HepG2 (cell line): Measurements from ENCODE around the gene NTMT2. TPM values are rescaled to one million over a fixed set of nuclear protein-coding genes. Genes with fewer than 3 reads are reported as not detected.

ENCODE experiments used
- ATAC-seq: fragments of 200-7000 bp; cut with Tn5 transposase; 3 replicates; pipeline ENCODE4 v1.9.1; 2020; ENCODE audit warnings: mild to moderate bottlenecking, moderate library complexity
- BruUV-seq: library from RNA; stranded (reverse); fragments of 400-500 nt; replicated peaks from 2 replicates; lab custom pipeline; 2021; lab: Mats Ljungman, UMichigan
- CTCF ChIA-PET: fragments of 300-600 bp; formaldehyde crosslinking; extraction: SDS; loops from one replicate; lab custom pipeline; 2021; ENCODE audit warnings: low total read pairs, inconsistent platforms, low intra/inter-chr PET ratio; lab: Yijun Ruan, JAX
- POLR2A ChIA-PET: fragments of 350-600 bp; sonication (Branson Sonifier 250); formaldehyde crosslinking; loops from one replicate; lab custom pipeline; 2020; ENCODE audit warnings: antibody characterized with exemption, inconsistent platforms; lab: Yijun Ruan, JAX
- DNase-seq: peaks from one replicate; pipeline ENCODE4 v3.0.0-alpha.2; 2015; ENCODE audit warnings: low spot score
- FAIRE-seq: peaks from 3 replicates; lab custom pipeline; 2011; peaks lifted over from hg19 to GRCh38; lab: Jason Lieb, UNC
- H2AFZ ChIP-seq: one replicate; pipeline ENCODE4 v1.6.1; 2011; ENCODE audit warnings: low read length, inconsistent platforms
- H3K27ac ChIP-seq: fragments of 300-600 bp; 3 replicates; pipeline ENCODE4 v1.8.0; 2011; ENCODE audit warnings: mixed run types, mild to moderate bottlenecking, mixed read lengths, low read length, inconsistent platforms; ENCODE audit not compliant: insufficient read depth; ENCODE audit errors: extremely low read length
- H3K27me3 ChIP-seq, 2 experiments: fragments of 200-600 bp in 1 of 2; 2 replicates in 1 of 2; 3 replicates in 1 of 2; pipeline versions ENCODE4 v1.6.0 to v1.8.0; 2011; ENCODE audit warnings: low read length in 2 of 2, mild to moderate bottlenecking in 2 of 2, moderate library complexity in 2 of 2, inconsistent platforms in 1 of 2; ENCODE audit not compliant: insufficient read depth in 2 of 2, control insufficient read depth in 1 of 2
- H3K36me3 ChIP-seq, 2 experiments: fragments of 200-600 bp in 1 of 2; replicated peaks in 1 of 2; 2 replicates in 1 of 2; 3 replicates in 1 of 2; pipeline versions ENCODE4 v1.5.1 to v1.8.0; 2011; ENCODE audit warnings: low read length in 2 of 2, inconsistent platforms in 1 of 2; ENCODE audit not compliant: insufficient read depth in 2 of 2, control insufficient read depth in 1 of 2
- H3K4me1 ChIP-seq: 2 replicates; pipeline ENCODE4 v1.5.1; 2012; ENCODE audit warnings: low read length, inconsistent platforms; ENCODE audit not compliant: insufficient read depth
- H3K4me2 ChIP-seq: 2 replicates; pipeline ENCODE4 v1.6.0; 2011; ENCODE audit warnings: low read depth, low read length, inconsistent platforms
- H3K4me3 ChIP-seq, 3 experiments: fragments of 200-600 bp in 1 of 3; sonication (generic), shearing (Covaris generic) in 1 of 3; replicated peaks in 1 of 3; 2 replicates each; pipeline ENCODE4 v1.5.1; 2011 to 2016; ENCODE audit warnings: low read length in 3 of 3, inconsistent platforms in 2 of 3, low read depth in 2 of 3, mild to moderate bottlenecking in 2 of 3, control low read depth in 1 of 3, mixed read lengths in 1 of 3; ENCODE audit not compliant: insufficient read depth in 1 of 3
- H3K79me2 ChIP-seq: one replicate; pipeline ENCODE4 v1.6.1; 2011; ENCODE audit warnings: low read length, inconsistent platforms; ENCODE audit not compliant: insufficient read depth
- H3K9ac ChIP-seq: 2 replicates; pipeline ENCODE4 v1.6.0; 2011; ENCODE audit warnings: mild to moderate bottlenecking, low read depth, low read length, inconsistent platforms; ENCODE audit not compliant: insufficient read depth
- H3K9me3 ChIP-seq: 2 replicates; pipeline ENCODE4 v1.5.1; 2012; ENCODE audit warnings: mild to moderate bottlenecking, low read length
- H4K20me1 ChIP-seq: 2 replicates; pipeline ENCODE4 v1.6.0; 2011; ENCODE audit warnings: inconsistent platforms, mild to moderate bottlenecking, low read length, moderate library complexity; ENCODE audit not compliant: insufficient read depth
- ATF2 ChIP-seq: sonication (generic); formaldehyde crosslinking; IDR thresholded peaks from 2 replicates; pipeline ENCODE4 v1.4.0; 2020; ENCODE audit warnings: missing genetic modification reagents
- FOXK2 ChIP-seq: fragments of 450-650 bp; IDR thresholded peaks from 2 replicates; pipeline ENCODE4 v1.6.1; 2016
- KDM6A ChIP-seq: IDR thresholded peaks from 2 replicates; pipeline ENCODE4 v1.6.1; 2016; ENCODE audit warnings: low read depth
- RFX3 ChIP-seq: IDR thresholded peaks from 2 replicates; pipeline ENCODE4 v1.6.1; 2016; ENCODE audit warnings: missing biosample characterization, missing genetic modification reagents
- TFE3 ChIP-seq: IDR thresholded peaks from 2 replicates; pipeline ENCODE4 v1.6.1; 2016
- ZNF550 ChIP-seq: sonication (generic); formaldehyde crosslinking; IDR thresholded peaks from 2 replicates; pipeline ENCODE4 v1.4.0; 2020; ENCODE audit warnings: mild to moderate bottlenecking, missing genetic modification reagents, borderline replicate concordance
- ZNF781 ChIP-seq: sonication (generic); formaldehyde crosslinking; IDR thresholded peaks from 2 replicates; pipeline ENCODE4 v1.5.1; 2020; ENCODE audit warnings: borderline replicate concordance, mild to moderate bottlenecking, missing genetic modification reagents; ENCODE audit errors: not compliant biosample characterization
- WGBS: methylation state at CpG from one replicate; pipeline ENCODE4 v1.1.6; 2017; ENCODE audit warnings: low lambda C conversion rate; 5-methylcytosine and 5-hydroxymethylcytosine counted together
- in situ Hi-C: cut with HindIII; loops from 2 replicates; pipeline ENCODE4 v1.10.0; 2017; ENCODE audit warnings: low pct_unique_long_range_greater_than_20kb; ENCODE audit not compliant: extremely low pct_ligation_motif_present
- intact Hi-C: fragments of 100-400 bp; cut with micrococcal nuclease; formaldehyde crosslinking; loops from one replicate; pipeline ENCODE4 v1.10.0; 2022; ENCODE audit not compliant: unreplicated experiment
- polyA plus RNA-seq, 8 experiments: library from polyadenylated mRNA; depleted of rRNA in 3 of 8; stranded (reverse) in 7 of 8; unstranded in 1 of 8; fragments of >200 nt; fragmentation: Illumina TruSeq in 4 of 8; extraction: Trizol in 4 of 8; gene quantifications; 2 replicates each; pipeline versions ENCODE4 v1.2.1 to v1.2.3, GENCODE V29; 2011 to 2016; ENCODE audit warnings: low read depth in 4 of 8, missing spikeins in 1 of 8, mixed read lengths in 1 of 8; ENCODE audit not compliant: insufficient read depth in 1 of 8
- total RNA-seq, 5 experiments: library from RNA; depleted of rRNA; stranded (reverse); fragments of >200 nt; fragmentation: Illumina TruSeq; extraction: Trizol; gene quantifications; 2 replicates each; pipeline ENCODE4 v1.2.3, GENCODE V29; 2016; ENCODE audit warnings: low read depth in 1 of 5
- TF ChIP-seq, protein P1 (sequence below): IDR thresholded peaks from 2 replicates; pipeline ENCODE4 v1.6.1; 2016; ENCODE audit warnings: low read depth, borderline replicate concordance

NTMT2 gene
- total and polyA plus RNA-seq, 2 of the 13 experiments (the other 11 are each of a cell fraction or from before 2014, with no cell fraction given): not detected

GRCh38 chr1:170097449-170097948, 48.3 kb upstream of the NTMT2 start:
- ATAC-seq (no peak), DNase-seq (no peak), FAIRE-seq (no peak)
- no peak overlapping the region for H3K27ac ChIP-seq
- no peak overlapping the region for H3K4me3 ChIP-seq
- ChIA-PET CTCF (no interaction called here), POLR2A (no interaction called here)
- H2AFZ ChIP-seq: no peak overlapping the region
- no peaks in the 10 kb centered on the region for H4K20me1 ChIP-seq
- H3K27me3 ChIP-seq: no peaks in the 10 kb centered on the region; a peak in 1 of 5 replicates
- no peaks in the 10 kb centered on the region for H3K9me3 ChIP-seq
- H3K36me3 ChIP-seq: no peaks in the 10 kb centered on the region
- H3K79me2 ChIP-seq: no peaks in the 10 kb centered on the region
- in situ Hi-C loops (no loop called here), intact Hi-C loops (no loop called here)
- H3K4me2 ChIP-seq: no peak overlapping the region
- no peaks in the 10 kb centered on the region for H3K4me1 ChIP-seq
- WGBS: under 1% methylated on average over 4 of the region's 4 CpGs
- TF ChIP-seq KDM6A (CRISPR knock-in tag) (no peak), TFE3 (CRISPR knock-in tag) (no peak), ATF2 (CRISPR knock-in tag) (no peak), ZNF781 (CRISPR knock-in tag) (no peak), RFX3 (no peak), ZNF550 (no peak), FOXK2 (no peak)
- TF ChIP-seq, protein P1, sequence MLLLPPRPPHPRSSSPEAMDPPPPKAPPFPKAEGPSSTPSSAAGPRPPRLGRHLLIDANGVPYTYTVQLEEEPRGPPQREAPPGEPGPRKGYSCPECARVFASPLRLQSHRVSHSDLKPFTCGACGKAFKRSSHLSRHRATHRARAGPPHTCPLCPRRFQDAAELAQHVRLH (CRISPR knock-in tag): no peak
- no peak overlapping the region for H3K9ac ChIP-seq
- no TSS peak for BruUV-seq
